Fibroblast of lung (primary cell): ENCODE results near the gene CDH6. TPM values are rescaled to one million over a fixed set of nuclear protein-coding genes. Genes with fewer than 3 reads are reported as not detected.

ENCODE experiments used
- DNase-seq, 2 donors: peaks; one replicate each; pipeline versions ENCODE4 v3.0.0 to v3.0.0-alpha.2; 2010; ENCODE audit warnings: low read depth in 2 of 2
- H2AFZ ChIP-seq: 2 replicates; pipeline ENCODE4 v1.5.1; 2012; ENCODE audit warnings: low read length, control low read depth, inconsistent platforms
- H3K27ac ChIP-seq: 2 replicates; pipeline ENCODE4 v1.5.1; 2011; ENCODE audit warnings: low read length, control low read depth; ENCODE audit not compliant: insufficient read depth
- H3K27me3 ChIP-seq: 2 replicates; pipeline ENCODE4 v1.5.1; 2011; ENCODE audit warnings: mild to moderate bottlenecking, low read length; ENCODE audit not compliant: control insufficient read depth, insufficient read depth
- H3K36me3 ChIP-seq: 2 replicates; pipeline ENCODE4 v1.5.1; 2011; ENCODE audit warnings: low read length; ENCODE audit not compliant: control insufficient read depth, insufficient read depth
- H3K4me1 ChIP-seq: 2 replicates; pipeline ENCODE4 v1.5.1; 2011; ENCODE audit warnings: low read length; ENCODE audit not compliant: control insufficient read depth, insufficient read depth; ENCODE audit errors: extremely low read depth
- H3K4me2 ChIP-seq: 2 replicates; pipeline ENCODE4 v1.5.1; 2011; ENCODE audit warnings: low read length, control low read depth; ENCODE audit not compliant: insufficient read depth; ENCODE audit errors: extremely low read depth
- H3K4me3 ChIP-seq, 4 experiments: fragments of 200-600 bp in 1 of 4; sonication (generic) in 1 of 4; replicated peaks in 1 of 4; 2 replicates each; pipeline ENCODE4 v1.5.1; 2011 to 2016; ENCODE audit warnings: low read length in 4 of 4, low read depth in 3 of 4, mild to moderate bottlenecking in 3 of 4, control low read depth in 2 of 4, inconsistent platforms in 1 of 4, mixed read lengths in 1 of 4; ENCODE audit not compliant: insufficient read depth in 1 of 4; ENCODE audit errors: control extremely low read depth in 1 of 4
- H3K79me2 ChIP-seq: 2 replicates; pipeline ENCODE4 v1.5.1; 2012; ENCODE audit warnings: mild to moderate bottlenecking, low read length, inconsistent platforms; ENCODE audit not compliant: control insufficient read depth, insufficient read depth
- H3K9ac ChIP-seq: 2 replicates; pipeline ENCODE4 v1.5.1; 2011; ENCODE audit warnings: mild to moderate bottlenecking, low read length, control low read depth; ENCODE audit not compliant: insufficient read depth
- H3K9me3 ChIP-seq: 2 replicates; pipeline ENCODE4 v1.5.1; 2012; ENCODE audit warnings: low read depth, low read length; ENCODE audit not compliant: control insufficient read depth, insufficient read depth
- H4K20me1 ChIP-seq: 2 replicates; pipeline ENCODE4 v1.5.1; 2011; ENCODE audit warnings: low read length; ENCODE audit not compliant: control insufficient read depth, insufficient read depth; ENCODE audit errors: extremely low read depth
- CTCF ChIP-seq, 2 donors: IDR thresholded peaks in 1 of 2; conservative IDR thresholded peaks in 1 of 2; 1 replicate in 1 of 2; 2 replicates in 1 of 2; pipeline ENCODE4 v1.5.1; 2011 to 2012; ENCODE audit warnings: low read length in 2 of 2, control low read depth in 1 of 2, inconsistent platforms in 1 of 2, low read depth in 1 of 2, mild to moderate bottlenecking in 1 of 2
- EZH2 ChIP-seq: IDR thresholded peaks from 2 replicates; pipeline ENCODE4 v1.5.1; 2012; ENCODE audit warnings: low read length, control low read depth, mild to moderate bottlenecking; ENCODE audit errors: missing control alignments
- polyA plus RNA-seq, 2 donors: library from polyadenylated mRNA; depleted of rRNA in 1 of 2; stranded (reverse) in 1 of 2; unstranded in 1 of 2; fragments of >200 nt; gene quantifications; 2 replicates each; pipeline ENCODE4 v1.2.1, GENCODE V29; 2011 to 2012; ENCODE audit warnings: missing spikeins in 1 of 2
- total RNA-seq: library from RNA; depleted of rRNA; stranded (reverse); fragments of >200 nt; gene quantifications from 2 replicates; pipeline ENCODE4 v1.2.1, GENCODE V29; 2014

The CDH6 gene
- total and polyA plus RNA-seq, 2 donors (not counting 1 experiment from before 2014, with no cell fraction given) = 10.4 to 18.8 TPM

- Histone ChIP-seq H4K20me1 (no peaks in the 10 kb centered on the region), H3K4me2 (no peak overlapping the region), H3K4me1 (no peaks in the 10 kb centered on the region), H3K9ac (no peak overlapping the region), H3K9me3 (no peaks in the 10 kb centered on the region), H3K36me3 (no peaks in the 10 kb centered on the region), H2AFZ (no peak overlapping the region), H3K79me2 (no peaks in the 10 kb centered on the region), H3K27ac (no peak overlapping the region), H3K27me3 (no peaks in the 10 kb centered on the region), H3K4me3 (no peak overlapping the region)
- TF ChIP-seq EZH2 (no peak), CTCF (conservative IDR thresholded peaks at IDR 0.05 in 1 of 2, IDR thresholded peaks at IDR 0.05 in 1 of 2; ENCODE audit: low read depth in 1 of 2, low read length in 2 of 2) (no peak)
- no peak for DNase-seq
These were observed 27.5 kb downstream of the CDH6 start for GRCh38 chr5:31221001-31221400.

GRCh38 chr5:31225118-31225517 lies 31.6 kb downstream of the CDH6 start:
- H4K20me1 ChIP-seq = no peaks in the 10 kb centered on the region
- H3K9ac ChIP-seq = no peak overlapping the region
- no peak overlapping the region for H2AFZ ChIP-seq
- H3K27ac ChIP-seq = no peak overlapping the region
- H3K4me3 ChIP-seq = no peak overlapping the region
- H3K36me3 ChIP-seq = no peaks in the 10 kb centered on the region
- H3K27me3 ChIP-seq = no peaks in the 10 kb centered on the region
- no peaks in the 10 kb centered on the region for H3K79me2 ChIP-seq
- no peaks in the 10 kb centered on the region for H3K9me3 ChIP-seq
- no peak for TF ChIP-seq EZH2
- no peak for TF ChIP-seq CTCF (conservative IDR thresholded peaks at IDR 0.05 in 1 of 2, IDR thresholded peaks at IDR 0.05 in 1 of 2; ENCODE audit: low read depth in 1 of 2, low read length in 2 of 2)
- no peaks in the 10 kb centered on the region for H3K4me1 ChIP-seq
- peak; percentile 18 to 92 for DNase-seq
- H3K4me2 ChIP-seq = no peak overlapping the region

DNA sequence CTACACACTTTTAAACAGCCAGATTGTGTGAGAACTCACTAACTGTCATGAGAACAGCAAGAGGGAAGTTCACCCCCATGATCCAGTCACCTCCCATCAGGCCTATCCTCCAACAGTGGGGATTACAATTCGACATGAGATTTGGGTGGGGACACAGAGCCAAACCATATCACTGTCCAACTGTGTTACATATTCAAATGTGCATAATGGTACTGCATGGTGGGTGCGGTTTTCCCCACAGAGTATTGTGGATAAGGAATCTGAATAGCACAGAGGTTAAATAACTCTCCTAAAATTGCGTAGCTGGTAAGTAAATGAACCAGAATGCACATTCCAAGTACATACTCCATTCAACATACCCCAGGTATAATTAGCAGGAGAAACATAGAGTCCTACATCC lies 32.1 kb downstream of the CDH6 start:
- no peaks in the 10 kb centered on the region for H3K4me1 ChIP-seq
- no peak overlapping the region for H3K27ac ChIP-seq
- H3K9ac ChIP-seq = no peak overlapping the region
- H4K20me1 ChIP-seq = no peaks in the 10 kb centered on the region
- H3K4me3 ChIP-seq = no peak overlapping the region
- H3K9me3 ChIP-seq = no peaks in the 10 kb centered on the region
- no peaks in the 10 kb centered on the region for H3K79me2 ChIP-seq
- DNase-seq = no peak
- TF ChIP-seq EZH2 (no peak), CTCF (conservative IDR thresholded peaks at IDR 0.05 in 1 of 2, IDR thresholded peaks at IDR 0.05 in 1 of 2; ENCODE audit: low read depth in 1 of 2, low read length in 2 of 2) (no peak)
- no peak overlapping the region for H3K4me2 ChIP-seq
- no peaks in the 10 kb centered on the region for H3K36me3 ChIP-seq
- no peak overlapping the region for H2AFZ ChIP-seq
- no peaks in the 10 kb centered on the region for H3K27me3 ChIP-seq
